HG03135 (cell line): ENCODE measurements around the gene MFAP2.

Source experiments
- ATAC-seq: cut with Tn5 transposase; IDR thresholded peaks from one replicate; pipeline ENCODE4 v1.9.1; 2021; ENCODE audit warnings: mild to moderate bottlenecking, moderate library complexity; ENCODE audit not compliant: unreplicated experiment

Gene MFAP2

DNA sequence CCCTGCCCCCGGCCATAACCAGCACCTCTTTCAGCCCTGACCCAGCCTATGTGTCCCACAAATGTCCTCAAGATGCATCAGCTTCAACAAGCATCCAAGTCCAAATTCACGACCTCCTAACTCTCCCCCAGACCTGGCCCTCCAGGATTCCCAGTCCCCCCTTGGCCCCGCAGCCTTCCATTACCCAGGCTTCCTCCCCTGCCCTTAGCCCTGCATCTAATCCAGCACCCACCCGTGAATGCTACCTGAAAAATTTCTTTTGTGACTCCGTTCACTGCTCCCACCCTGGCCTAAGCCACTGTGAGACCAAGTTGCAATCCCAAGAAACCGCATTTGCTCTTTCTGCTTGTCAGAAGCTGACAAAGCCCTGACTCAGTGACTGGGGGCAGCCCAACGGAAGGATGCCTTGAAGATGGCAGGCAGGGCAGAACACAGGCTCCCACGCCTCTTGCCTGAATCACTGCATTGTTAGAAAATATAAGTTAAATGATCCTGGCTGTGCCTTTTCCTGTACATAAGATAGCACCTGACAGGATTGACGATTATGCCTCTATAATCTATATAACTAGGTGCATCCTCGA, 939 bp upstream of the MFAP2 start:
- no peak for ATAC-seq

DNA sequence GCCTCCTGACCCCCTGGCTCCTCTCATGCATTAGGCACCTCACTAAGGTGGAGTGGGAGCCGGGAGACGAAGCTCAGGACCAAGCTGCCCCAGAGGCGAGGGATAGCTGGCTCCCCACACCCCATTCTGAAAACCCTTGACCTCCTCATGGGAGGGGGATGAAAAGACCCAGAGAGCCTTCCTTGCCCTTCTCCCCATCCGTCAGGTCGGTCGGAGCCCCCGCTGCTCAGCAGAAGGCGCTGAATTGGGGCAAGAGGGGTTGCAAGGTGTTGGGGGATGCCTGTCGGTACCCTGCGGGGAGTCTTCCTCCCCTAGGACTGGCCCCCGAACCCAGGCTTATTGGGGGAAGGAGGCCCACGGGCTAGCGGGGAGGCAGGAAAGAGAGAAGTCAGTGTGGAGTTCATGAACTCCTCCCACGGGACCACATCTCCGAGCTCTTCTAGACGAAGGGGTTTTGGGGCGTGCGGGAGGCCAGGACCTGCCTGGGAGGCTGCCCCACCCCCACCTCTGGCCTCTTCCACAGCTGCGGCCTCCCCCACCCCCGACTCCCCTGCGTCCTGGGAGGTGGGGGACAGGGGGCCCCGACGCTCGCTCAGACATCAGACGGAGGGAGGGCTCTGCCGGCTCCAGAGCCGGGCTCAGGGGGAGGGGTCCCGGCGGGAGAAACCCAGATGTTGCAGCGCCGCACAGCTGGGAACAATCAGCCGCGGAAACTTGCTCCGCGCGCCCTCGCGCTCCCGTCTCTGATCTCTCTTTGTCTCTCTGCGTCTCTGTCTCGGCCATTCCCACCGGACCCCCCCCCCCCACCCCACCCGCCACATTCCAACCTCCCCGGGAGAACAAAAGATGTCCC, 719 bp downstream of the MFAP2 start:
- no peak for ATAC-seq

DNA sequence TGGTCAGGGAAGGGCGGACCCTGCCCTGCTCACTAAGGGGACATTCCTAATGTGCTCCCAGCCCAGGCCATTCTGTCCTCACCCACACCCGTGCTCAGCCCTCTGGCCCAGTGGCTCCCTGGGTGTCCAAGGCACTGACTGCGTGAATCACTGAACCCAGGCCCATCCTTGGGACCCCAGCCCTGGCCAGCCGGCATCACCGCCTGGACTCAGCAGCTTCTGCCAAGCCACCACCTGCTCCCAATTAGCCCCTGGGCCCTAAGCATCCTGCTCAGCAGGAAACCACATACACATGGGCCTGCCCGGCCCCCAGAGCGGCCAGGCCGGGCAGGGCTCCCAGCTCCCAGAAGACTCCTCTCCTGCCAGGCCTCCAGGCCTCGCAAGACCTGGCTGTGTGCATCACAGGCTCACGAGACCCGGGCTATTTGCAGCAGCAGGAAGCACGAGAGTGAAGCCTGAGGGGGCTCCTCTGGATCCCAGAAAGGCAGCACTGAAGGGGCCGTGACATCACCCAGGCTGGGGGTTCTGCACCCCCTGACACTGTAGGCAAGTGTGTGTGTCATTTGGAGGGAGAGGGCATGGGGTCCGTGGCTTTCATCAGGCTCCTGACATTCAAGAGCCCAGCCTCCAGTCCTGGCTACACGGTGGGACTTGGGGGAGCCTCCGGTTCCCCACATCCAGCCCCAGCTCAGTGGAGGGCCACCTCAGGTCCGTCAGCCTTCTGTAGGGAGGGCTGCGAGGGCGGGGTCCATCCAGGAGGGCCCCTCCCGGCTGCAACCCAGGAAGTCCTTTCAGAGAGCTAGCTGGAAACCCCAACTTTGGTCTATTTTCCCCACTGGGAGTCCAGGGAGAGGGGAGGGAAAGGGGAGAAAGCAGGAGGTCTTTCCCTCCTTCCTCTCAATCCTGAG, 1.6 kb downstream of the MFAP2 start:
- ATAC-seq: no peak

DNA sequence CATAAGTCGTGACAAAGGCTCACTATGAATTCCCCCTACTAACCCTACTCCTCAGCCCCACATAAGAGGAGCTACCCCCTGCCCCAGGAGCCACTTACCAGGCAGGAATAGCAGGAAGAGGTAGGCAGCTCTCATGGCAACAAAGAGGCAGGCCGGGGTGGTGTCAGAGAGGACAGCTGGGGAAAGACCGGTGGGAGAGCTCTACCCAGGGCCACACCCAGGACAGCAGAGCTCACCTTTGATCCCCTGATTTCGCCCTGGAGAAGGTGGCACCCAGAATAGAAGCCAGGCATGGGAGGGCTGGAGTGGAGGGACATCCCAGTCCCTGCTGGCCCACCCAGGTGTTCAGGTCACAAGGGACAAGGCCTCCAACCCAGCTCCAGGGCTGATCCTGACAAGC, 2.3 kb downstream of the MFAP2 start:
- no peak for ATAC-seq

DNA sequence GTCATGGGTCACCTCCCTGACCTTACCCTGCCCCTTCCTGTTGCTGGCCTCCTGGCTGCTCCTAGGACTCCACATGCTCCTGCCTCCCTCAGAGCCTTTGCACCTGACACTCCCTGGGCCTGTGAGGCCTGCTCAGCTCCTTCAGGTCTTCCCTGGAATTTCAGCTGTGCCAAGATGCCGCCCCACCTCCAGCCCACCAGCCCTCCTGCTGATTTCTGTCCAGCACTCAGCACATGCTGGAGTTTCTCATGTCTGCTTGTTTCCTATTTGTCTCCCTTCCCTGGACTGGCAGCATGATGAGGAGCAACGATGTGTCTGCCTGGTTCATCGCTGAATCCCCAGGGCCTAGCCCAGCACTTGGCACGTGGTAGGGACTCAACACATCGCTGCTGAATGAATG, 3.0 kb downstream of the MFAP2 start:
- ATAC-seq: no peak

DNA sequence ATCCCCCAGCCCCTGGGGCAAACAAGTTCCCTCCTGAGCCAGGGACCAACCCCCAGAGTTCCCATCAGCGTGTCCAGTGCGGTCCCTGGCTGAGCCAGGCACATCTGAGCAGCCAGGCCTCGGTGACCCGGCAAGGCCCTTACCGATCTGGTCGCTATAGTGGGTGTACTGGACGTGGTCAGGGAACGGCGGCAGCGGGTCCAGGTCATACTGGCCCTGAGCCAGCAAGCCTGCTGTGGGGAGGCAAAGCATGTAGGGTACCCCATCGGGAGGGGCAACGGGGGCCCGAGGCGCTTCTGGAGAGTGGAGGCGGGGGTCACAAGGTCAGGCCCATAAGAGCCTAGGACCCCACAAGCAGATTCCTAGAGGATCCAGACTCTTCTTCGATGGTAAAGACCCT, 3.5 kb downstream of the MFAP2 start:
- ATAC-seq: no peak

DNA sequence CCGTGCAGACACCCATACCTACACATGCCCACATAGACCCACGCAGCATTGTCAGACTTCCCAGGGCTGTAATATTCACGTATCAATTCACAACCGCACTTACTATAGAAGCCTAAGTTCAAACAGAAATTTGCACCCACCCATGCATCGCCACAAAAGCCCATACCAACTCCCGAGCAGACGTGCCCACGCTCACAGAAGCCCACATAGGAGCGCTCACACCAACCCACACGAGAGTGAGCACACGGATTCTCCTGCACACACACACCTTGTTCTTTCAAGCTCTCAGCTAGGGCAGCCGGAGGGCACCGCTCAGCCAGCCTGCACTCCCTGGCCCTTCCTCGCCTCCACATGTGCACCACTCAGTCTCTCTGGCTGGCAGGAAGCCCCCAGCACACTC, 4.6 kb downstream of the MFAP2 start:
- ATAC-seq: no peak

DNA sequence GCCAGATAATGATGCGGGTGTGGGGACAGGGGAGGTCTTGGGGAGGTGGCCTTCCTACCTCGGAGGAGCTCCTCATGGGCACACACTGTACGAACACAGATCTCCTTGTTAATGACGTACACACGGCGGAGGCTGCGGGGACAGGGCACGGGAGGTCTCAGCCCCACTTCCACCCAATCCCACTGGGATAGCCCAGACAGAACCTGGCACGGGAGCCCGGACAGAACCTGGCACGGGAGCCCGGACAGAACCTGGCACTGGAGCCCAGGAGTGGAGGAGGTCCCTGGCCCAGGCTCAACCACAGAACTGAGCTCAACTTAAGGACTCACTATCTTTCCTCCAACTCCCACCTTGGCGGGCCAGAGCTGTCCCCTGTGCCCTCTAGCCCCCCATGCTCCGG, 5.2 kb downstream of the MFAP2 start:
- ATAC-seq: no peak

DNA sequence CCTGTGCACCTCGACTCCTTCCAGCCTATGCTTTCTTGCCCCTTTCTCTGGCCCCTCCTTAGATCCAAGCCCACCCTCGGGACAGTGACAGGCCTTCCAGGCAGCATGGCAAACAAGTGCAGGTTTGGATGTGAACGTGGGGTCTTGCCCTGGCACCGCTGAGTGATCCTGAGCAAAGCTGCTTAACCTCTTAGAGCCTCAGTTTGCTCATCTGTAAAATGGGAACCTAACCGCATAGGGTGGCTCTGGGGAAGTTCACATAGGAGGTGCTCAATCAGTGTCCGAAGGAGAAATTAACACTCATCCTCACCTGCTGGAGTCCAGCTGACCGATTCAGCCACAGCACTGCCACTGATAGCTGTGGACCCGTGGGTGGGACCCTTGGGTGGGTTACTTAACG, 7.2 kb downstream of the MFAP2 start:
- ATAC-seq: no peak

DNA sequence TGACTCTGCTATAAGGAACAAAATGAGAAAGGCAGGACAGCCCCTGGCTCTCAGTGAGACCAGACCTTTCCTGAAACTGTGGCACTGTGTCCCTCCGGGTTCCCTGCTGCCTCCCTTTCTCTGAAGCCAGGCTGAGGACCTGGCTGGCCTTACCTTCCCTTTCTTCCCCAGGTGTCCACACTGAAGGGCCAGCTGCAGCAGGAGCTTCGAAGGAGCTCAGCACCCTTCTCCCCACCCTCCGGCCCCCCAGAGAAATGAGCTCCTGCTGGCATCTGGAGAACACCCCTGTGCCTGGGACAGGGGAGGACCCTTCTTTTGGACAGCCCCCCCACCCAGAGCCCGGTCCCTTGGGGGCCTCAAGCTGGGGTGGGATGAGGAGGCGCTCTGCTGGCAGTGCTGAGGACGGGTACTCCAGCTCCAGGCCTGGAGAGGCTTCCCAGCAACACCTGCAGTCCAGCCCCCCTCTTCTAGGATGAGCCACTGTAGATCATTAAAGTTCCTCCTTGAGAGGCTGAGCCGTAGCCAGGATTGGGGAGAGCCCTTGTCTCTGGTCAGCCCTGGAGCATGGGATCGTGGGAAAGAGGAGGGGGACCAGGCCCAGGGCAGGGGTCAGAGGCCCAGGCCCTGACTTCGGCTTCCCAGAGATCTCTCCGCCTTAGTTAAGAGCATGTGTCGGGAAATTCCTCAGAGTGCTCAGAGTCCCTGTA, 8.1 kb downstream of the MFAP2 start:
- ATAC-seq: no peak

DNA sequence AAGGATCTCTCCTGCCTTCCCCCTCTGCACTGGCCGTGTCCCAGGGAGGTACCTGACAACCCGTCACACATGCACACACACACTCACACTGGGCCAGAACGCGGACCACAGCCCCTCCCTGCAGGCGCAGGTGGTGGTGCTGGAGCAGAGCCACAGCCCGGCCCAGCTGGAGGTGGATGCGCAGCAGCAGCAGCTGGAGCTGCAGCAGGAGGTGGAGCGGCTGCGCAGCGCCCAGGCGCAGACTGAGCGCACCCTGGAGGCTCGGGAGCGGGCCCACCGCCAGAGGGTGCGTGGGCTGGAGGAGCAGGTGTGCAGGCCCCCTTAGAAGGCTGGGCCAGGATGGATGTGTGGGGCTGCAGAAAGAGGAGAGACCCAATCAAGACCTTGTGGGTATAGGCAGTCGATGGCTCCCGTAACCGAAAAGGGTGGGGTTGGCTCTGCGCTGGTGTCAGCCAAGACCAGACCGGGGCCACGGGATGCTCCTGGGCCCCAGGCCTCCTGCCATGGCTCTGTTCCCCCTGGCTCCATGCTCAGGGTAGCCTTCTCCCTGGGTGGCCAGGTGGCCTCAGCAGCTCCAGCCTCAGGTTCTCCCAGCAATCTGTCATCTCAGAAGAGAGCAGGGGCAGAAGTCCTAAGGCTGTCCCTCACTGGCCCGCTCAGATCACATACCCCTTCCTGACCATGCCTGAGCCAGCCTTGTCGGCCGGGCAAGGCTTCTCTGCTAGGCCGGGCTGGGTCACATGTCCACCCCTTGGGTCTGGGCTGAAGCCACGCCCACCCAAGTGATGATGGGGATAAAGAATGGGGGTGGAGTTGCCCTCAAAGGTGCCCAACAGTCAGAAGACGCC, 8.9 kb downstream of the MFAP2 start:
- no peak for ATAC-seq

DNA sequence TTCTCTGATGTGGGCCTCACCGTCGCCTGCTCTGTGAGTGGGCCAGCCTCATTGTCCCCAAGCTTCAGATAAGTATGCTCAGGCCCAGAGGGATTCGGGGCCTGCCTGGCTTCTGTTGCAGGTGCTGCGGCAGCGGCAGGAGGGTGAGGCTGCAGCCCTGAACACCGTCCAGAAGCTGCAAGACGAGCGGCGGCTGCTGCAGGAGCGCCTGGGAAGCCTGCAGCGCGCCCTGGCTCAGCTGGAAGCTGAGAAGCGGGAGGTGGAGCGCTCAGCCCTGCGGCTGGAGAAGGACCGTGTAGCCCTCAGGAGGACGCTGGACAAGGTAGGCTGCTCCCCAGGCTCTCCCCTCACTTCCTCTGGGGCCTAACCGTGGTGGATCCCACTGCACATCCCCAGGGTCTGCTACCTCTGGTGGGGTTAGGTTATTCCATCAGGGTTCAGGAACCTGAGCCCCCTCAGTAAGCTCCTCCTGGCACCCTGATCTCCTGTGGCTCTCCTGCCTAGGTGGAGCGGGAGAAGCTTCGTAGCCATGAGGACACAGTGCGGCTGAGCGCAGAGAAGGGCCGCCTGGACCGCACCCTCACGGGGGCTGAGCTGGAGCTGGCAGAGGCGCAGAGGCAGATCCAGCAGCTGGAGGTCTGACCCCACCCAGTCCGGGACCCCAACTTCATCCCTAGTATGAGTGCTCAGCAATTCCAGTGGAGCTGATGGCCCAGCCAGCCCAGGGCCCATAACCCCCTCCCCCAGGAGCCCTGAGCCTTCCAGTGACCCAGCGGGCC, 10.1 kb downstream of the MFAP2 start:
- no peak for ATAC-seq

DNA sequence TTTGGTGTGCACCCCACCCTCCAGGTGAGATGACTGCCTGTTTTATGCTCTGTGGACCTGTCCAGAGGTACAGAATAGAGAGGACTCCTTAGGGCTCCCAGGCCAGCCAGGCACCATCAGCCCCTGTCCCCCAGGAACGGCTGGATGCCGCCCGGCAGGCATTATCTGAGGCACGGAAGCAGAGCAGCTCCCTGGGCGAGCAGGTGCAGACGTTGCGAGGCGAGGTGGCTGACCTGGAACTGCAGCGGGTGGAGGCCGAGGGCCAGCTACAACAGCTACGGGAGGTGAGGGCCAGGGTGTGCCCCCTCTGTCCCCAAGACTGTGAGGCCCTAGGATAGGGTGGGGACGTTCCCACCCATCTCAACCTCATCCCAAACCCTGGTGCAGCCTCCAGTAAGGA, 10.8 kb downstream of the MFAP2 start:
- no peak for ATAC-seq

DNA sequence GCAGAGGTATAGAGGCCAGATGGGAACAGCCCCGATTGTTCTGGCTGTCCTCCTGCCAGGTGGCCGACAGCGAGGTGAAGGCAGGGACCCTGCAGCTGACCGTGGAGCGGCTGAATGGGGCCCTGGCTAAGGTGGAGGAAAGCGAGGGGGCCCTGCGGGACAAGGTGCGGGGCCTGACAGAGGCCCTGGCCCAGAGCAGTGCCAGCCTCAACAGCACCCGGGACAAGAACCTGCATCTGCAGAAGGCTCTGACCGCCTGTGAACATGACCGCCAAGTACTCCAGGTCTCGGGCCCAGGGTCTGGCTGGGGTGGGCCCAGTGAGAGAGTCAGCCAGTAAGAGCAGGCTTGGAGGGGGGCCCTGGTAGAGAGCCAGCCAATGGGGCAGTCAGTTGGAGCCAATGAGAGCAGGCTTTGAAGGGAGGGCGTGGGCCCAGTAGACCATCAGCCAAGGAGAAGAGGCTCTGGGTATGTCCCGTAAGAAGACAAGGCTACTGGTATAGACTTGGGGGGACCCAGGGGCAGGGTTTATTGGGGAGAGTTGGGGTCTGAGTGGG, 11.3 kb downstream of the MFAP2 start:
- no peak for ATAC-seq

DNA sequence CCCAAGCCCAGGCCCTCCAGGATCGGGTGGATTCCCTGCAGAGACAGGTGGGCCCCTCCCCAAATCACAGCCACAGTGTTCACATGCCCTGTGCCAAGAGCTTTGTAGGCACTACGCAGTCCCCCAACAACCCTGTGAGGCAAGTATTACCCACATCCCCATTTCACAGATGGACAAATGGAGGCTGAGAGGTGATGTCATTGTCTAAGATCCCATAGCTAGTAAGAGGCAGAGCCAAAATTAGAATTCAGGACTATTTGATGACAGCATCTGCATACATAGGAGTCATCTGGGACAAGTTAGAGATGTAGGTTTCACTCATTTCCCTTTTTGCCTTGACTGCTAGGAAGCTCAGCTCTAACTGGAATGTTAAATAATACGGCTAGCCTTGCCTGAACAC, 12.0 kb downstream of the MFAP2 start:
- ATAC-seq: no peak

DNA sequence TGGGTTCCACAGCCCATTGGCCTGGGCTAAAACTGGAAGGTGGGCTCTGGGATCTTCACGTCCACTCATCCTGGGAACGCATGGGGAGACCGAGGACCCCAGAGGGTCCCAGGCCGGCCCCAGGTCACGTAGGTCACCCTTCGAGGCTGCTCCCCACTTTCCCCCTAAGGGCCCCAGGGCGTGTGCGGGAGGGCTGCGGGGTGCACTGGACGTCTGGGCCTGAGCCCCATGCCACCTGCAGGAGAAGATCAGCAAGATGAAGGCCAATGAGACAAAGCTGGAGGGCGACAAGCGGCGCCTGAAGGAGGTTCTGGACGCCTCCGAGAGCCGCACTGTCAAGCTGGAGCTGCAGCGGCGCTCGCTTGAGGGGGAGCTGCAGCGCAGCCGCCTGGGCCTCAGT, 12.5 kb downstream of the MFAP2 start:
- no peak for ATAC-seq

DNA sequence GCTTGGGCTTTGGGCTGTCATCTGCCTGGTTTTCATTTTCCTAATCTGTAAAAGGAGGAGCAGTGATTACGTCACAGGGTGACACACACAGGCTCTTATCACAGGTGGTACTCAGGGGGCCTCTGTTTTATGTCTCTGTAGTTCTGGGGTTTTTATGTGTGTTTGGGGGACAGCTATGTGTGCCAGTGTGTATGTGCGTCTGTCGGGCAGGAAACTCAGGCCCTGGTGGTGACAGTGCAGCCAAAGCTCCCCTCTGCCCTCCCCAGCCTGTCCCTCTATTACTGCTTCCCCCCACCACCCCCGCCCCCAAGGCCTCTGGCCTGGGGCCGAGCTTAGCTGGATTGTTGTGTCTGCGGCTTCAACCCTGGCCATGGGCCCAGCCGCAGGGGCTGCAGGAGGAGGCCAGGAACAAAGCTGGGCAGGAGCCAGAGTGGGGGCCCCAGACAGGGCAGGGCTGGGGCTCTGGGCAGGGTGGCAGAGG, 13.3 kb downstream of the MFAP2 start:
- no peak for ATAC-seq

DNA sequence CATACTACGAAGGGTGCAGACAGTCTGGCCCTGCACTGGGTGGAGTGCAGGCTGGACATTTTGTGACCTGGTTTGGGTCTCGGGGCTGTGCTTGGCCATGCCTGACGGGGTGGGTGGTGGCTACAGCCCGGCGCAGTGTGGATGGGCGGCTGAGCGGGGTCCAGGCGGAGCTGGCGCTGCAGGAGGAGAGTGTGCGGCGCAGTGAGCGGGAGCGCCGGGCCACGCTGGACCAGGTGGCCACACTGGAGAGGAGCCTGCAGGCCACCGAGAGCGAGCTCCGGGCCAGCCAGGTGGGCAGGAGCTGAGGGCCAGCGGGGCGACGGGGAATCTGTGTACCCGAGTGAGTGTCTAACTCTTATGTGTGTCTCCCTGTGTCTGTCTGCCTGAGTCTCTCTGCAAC, 14.1 kb downstream of the MFAP2 start:
- no peak for ATAC-seq

DNA sequence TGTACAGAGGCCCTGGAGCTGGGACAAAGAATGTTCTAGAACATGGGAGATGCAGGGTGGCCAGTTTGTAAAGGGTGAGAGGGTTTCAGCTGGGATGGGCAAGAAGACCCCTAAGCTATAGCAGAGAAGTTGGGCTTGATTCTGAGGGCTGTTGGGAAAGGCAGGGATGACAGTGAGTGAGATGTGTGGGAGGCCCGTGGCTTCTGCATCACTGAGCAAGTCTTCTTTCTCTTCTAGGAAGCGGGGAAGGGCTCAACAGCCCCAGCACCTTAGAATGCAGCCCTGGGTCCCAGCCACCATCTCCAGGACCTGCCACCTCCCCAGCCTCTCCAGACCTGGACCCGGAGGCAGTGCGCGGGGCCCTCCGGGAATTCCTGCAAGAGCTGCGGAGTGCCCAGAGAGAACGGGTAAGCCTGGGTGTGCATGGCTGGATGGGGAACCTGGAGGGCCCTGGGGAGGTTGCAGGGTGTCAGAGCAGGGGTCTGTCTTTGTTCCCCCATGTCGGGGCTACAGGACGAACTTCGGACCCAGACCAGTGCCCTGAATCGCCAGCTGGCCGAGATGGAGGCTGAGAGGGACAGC, 14.8 kb downstream of the MFAP2 start:
- no peak for ATAC-seq
